ENCODE results near the gene MXD3.

The MXD3 gene

GRCh38 chr5:177319913-177320588 is 8.4 kb upstream of the MXD3 start:
- peaks cover 18% of the 10 kb centered on the region for H3K4me1 Mint-ChIP-seq (ENCODE audit: low read depth)
- no peaks in the 10 kb centered on the region for H3K27me3 Mint-ChIP-seq (ENCODE audit: low read depth)
- peaks cover 10% of the 10 kb centered on the region for H3K36me3 Mint-ChIP-seq (ENCODE audit: low read depth)
- H3K9me3 Mint-ChIP-seq = peaks cover 7% of the 10 kb centered on the region
- no peak overlapping the region for H3K4me3 Mint-ChIP-seq
- no peak overlapping the region for H3K27ac Mint-ChIP-seq

- Mint-ChIP-seq H3K27ac (no peak overlapping the region), H3K27me3 (ENCODE audit: low read depth) (no peaks in the 10 kb centered on the region), H3K4me1 (ENCODE audit: low read depth) (peaks cover 22% of the 10 kb centered on the region), H3K9me3 (peaks cover 7% of the 10 kb centered on the region), H3K36me3 (ENCODE audit: low read depth) (peaks cover 10% of the 10 kb centered on the region), H3K4me3 (no peak overlapping the region)
Measured at GRCh38 chr5:177317959-177318377, 6.3 kb upstream of the MXD3 start.

- Mint-ChIP-seq H3K27me3 (ENCODE audit: low read depth) (no peaks in the 10 kb centered on the region), H3K36me3 (ENCODE audit: low read depth) (peaks cover 6% of the 10 kb centered on the region), H3K27ac (no peak overlapping the region)
Measured at GRCh38 chr5:177316005-177316404, 4.3 kb upstream of the MXD3 start.

GRCh38 chr5:177315411-177315810 is 3.7 kb upstream of the MXD3 start:
- no peak overlapping the region for H3K27ac Mint-ChIP-seq
- peaks cover 32% of the 10 kb centered on the region for H3K4me1 Mint-ChIP-seq (ENCODE audit: low read depth)

More at GRCh38 chr5:177316005-177316404, 4.3 kb upstream of the MXD3 start:
- H3K9me3 Mint-ChIP-seq = peaks cover 7% of the 10 kb centered on the region
- H3K4me3 Mint-ChIP-seq = peak overlapping the region; percentile 30
- H3K4me1 Mint-ChIP-seq (ENCODE audit: low read depth) = peaks cover 28% of the 10 kb centered on the region

DNA sequence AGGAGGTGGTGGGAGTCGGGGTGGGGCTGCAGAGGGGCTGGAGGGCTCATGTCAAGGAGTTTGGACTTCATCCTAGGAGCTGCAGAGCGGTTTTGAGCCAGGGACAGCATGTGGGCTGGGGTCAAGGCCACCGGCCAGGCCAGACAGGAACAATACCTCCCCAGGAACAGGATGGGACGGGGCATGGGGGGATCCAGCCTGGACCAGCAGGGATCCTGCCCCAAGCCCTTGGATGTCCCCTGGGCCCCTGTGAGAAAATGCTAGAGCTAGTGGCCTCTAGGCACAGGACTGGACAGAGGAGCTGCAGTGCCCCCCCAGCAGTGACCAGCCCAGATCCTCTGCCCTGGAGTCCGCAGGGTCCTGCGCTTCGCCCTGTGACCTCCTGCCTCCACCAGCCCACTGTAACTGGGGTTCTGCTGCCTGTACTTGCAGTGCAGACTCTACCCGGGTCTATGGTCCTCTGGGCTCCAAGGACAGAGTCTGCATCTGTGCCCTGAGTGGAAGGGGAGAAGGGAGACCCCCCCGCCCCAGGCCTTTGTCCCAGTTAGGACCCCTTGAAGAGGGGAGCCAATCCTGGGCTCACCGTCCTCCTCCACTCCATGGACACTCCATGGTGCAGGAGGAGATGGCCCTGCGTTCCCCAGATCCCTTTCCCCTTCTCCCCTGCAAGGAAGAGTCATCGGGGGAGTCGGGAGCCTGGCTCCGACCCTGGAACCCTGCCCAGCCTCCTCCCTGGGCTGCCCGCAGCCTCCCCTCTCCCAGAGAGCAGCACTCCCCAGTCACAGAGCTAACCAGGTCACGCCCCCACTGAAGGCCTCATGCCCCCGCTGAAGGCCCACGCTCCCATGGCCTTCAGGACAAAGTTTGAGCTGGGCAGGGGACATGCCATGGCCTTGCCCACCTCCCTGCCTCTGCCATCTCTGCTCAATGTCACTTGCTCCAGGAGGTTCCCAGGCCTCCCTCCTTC is 3.0 kb upstream of the MXD3 start:
- no peak overlapping the region for H3K27ac Mint-ChIP-seq
- H3K4me1 Mint-ChIP-seq (ENCODE audit: low read depth) = peaks cover 37% of the 10 kb centered on the region
- no peaks in the 10 kb centered on the region for H3K27me3 Mint-ChIP-seq (ENCODE audit: low read depth)
- H3K4me3 Mint-ChIP-seq = no peak overlapping the region
- peaks cover 5% of the 10 kb centered on the region for H3K9me3 Mint-ChIP-seq
- peaks cover 11% of the 10 kb centered on the region for H3K36me3 Mint-ChIP-seq (ENCODE audit: low read depth)

More at GRCh38 chr5:177315411-177315810, 3.7 kb upstream of the MXD3 start:
- Mint-ChIP-seq H3K27me3 (ENCODE audit: low read depth) (no peaks in the 10 kb centered on the region), H3K4me3 (no peak overlapping the region), H3K9me3 (peaks cover 7% of the 10 kb centered on the region), H3K36me3 (ENCODE audit: low read depth) (peaks cover 10% of the 10 kb centered on the region)

DNA sequence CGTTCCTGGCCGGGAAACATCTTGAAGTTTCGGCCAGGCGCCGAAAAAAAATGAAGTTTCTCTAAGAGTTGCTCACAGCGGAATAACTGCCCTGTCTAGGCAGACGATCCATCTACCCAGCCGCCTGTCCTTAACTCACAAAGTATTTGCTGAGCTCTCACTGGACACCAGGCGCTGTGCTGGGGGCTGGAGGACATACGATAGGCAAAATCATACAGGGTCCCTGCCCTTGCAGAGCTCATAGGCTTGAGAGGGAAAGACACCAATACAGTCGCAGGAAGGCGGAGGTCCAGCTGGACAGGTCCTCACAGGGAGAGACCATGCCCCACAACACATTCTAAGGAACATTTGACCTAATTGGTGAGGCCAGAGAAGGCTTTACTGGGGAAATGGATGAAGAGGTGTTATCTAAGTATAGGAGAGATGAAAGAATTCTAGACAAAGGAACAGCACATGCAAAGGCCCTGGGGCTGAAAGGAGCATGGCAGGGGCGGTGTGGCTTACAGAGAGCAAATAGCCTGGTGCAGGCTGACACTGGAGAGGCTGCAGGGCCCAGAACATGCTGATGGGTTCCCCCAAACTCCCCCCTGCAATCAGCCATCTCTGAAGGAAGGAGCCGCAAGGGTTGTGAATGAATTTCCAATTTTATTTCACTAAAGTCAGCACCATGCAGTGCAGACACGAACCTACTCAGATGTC is 2.0 kb upstream of the MXD3 start:
- no peaks in the 10 kb centered on the region for H3K9me3 Mint-ChIP-seq
- peaks cover 45% of the 10 kb centered on the region for H3K4me1 Mint-ChIP-seq (ENCODE audit: low read depth)
- H3K36me3 Mint-ChIP-seq (ENCODE audit: low read depth) = peaks cover 10% of the 10 kb centered on the region
- peak overlapping the region; percentile 46 for H3K4me3 Mint-ChIP-seq
- H3K27ac Mint-ChIP-seq = no peak overlapping the region
- no peaks in the 10 kb centered on the region for H3K27me3 Mint-ChIP-seq (ENCODE audit: low read depth)

DNA sequence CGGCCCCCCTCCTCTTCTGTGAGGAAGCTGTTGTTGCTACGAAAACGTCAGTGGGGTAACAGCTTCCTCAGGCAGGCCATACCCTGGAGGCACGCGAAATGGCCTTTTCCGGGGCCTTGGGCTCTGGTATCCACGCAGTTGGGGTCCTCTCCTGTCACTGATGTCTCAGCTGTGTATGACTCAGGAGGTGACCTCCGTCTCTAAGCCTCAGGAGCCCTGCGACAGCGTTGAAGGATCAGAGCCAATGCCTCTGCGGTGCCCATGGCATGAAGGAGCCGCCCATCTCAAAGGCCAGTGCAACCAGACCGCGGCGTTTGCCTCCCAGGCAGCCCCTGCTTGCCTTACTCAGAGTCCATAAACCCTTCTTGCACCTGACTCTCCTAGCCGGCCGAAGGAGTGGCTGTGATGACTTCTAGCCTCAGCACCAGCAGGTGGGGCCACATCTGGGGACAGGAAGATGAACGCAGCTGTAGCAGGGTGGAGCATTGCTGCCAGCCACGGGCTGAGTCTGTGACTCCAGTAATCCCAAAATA is 1.0 kb upstream of the MXD3 start:
- H3K27me3 Mint-ChIP-seq (ENCODE audit: low read depth) = no peaks in the 10 kb centered on the region
- peaks cover 39% of the 10 kb centered on the region for H3K4me1 Mint-ChIP-seq (ENCODE audit: low read depth)
- peak overlapping the region; percentile 87 for H3K4me3 Mint-ChIP-seq
- H3K36me3 Mint-ChIP-seq (ENCODE audit: low read depth) = peaks cover 10% of the 10 kb centered on the region
- H3K9me3 Mint-ChIP-seq = no peaks in the 10 kb centered on the region
- H3K27ac Mint-ChIP-seq = peak overlapping the region; percentile 84

DNA sequence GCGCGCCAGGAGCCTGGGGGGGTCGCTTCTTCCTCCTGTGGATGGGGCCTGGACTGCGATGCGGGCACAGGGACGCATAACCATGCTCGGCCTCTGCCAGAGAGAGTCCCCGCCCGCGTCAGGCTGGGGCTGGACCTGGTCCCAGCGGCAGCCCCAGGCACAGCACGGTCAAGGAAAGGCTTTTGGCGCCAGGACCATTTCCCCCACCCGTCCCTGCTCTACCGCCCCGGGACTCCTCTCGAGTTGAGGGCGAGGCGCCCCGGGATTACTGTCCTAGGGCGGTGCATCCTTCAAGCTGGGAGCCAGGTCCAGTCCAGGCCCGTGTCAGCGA is 341 bp downstream of the MXD3 start:
- Mint-ChIP-seq H3K36me3 (ENCODE audit: low read depth) (peaks cover 17% of the 10 kb centered on the region), H3K4me3 (peak overlapping the region; percentile 87), H3K27me3 (ENCODE audit: low read depth) (no peaks in the 10 kb centered on the region), H3K9me3 (no peaks in the 10 kb centered on the region), H3K27ac (no peak overlapping the region), H3K4me1 (ENCODE audit: low read depth) (peaks cover 43% of the 10 kb centered on the region)

DNA sequence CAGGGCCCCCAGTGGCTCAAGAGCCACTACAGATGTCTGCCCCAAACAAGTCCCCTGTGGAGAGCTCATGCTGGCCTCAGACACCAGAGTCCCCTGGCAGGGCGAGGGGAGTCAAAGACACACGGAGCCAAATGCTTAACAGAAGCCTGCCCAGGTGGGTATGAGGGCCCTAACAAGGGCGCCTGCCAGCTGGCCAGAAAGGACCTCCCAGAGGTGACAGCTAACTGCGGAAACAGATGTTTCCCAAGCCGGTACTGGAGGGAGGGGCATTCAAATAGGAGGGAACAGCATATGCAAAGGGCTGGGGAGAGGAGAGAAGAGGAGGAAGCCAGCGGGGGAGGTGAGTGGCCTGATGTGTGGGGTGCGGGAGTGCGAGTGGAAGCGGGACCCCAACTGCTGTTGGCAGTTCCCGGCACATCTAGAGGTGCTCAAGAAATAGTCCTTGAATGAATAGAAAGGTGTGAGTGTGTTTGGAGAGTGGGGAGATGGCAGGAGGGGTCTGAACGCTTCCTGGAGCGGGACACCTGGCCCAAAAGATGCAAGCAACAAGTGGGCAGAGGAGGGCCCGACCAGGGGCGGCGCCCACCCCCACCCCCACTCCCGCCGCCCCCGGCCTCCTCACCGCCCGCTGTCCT is 824 bp downstream of the MXD3 start:
- peaks cover 21% of the 10 kb centered on the region for H3K36me3 Mint-ChIP-seq (ENCODE audit: low read depth)
- peak overlapping the region; percentile 95 for H3K27ac Mint-ChIP-seq
- no peaks in the 10 kb centered on the region for H3K27me3 Mint-ChIP-seq (ENCODE audit: low read depth)
- H3K4me1 Mint-ChIP-seq (ENCODE audit: low read depth) = peaks cover 44% of the 10 kb centered on the region
- peak overlapping the region; percentile 90 for H3K4me3 Mint-ChIP-seq
- H3K9me3 Mint-ChIP-seq = no peaks in the 10 kb centered on the region

- H3K4me1 Mint-ChIP-seq (ENCODE audit: low read depth) = peaks cover 50% of the 10 kb centered on the region
- no peaks in the 10 kb centered on the region for H3K9me3 Mint-ChIP-seq
- no peak overlapping the region for H3K27ac Mint-ChIP-seq
- peak overlapping the region; percentile 90 for H3K4me3 Mint-ChIP-seq
- H3K36me3 Mint-ChIP-seq (ENCODE audit: low read depth) = peaks cover 25% of the 10 kb centered on the region
- no peaks in the 10 kb centered on the region for H3K27me3 Mint-ChIP-seq (ENCODE audit: low read depth)
Measured at GRCh38 chr5:177310332-177310731, 1.4 kb downstream of the MXD3 start.

- Mint-ChIP-seq H3K36me3 (ENCODE audit: low read depth) (peaks cover 33% of the 10 kb centered on the region), H3K4me1 (ENCODE audit: low read depth) (peaks cover 57% of the 10 kb centered on the region), H3K27ac (peak overlapping the region; percentile 27), H3K27me3 (ENCODE audit: low read depth) (no peaks in the 10 kb centered on the region), H3K9me3 (no peaks in the 10 kb centered on the region), H3K4me3 (peak overlapping the region; percentile 75)
Measured at GRCh38 chr5:177309351-177310191, 2.1 kb downstream of the MXD3 start.

DNA sequence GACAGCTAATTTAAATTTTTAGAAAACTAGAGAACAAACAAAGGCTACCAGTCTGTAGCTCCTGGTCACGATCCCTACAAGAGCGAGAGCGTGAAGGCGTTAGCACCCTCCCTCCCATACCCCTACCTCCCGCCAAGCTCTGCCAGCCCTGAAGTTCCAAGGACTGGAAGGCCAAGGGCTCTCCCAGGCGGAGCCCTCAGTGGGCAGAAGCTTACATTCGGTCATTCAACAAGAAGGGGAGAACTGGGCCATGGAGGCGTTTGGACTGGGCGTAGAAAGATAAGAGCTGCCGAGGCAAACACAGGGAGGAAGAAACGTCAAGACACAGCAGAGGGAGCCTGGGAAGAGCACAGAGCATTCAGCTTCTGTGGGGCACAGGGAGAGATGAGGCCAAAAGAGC is 3.0 kb downstream of the MXD3 start:
- H3K36me3 Mint-ChIP-seq (ENCODE audit: low read depth) = peaks cover 38% of the 10 kb centered on the region
- H3K4me3 Mint-ChIP-seq = peak overlapping the region; percentile 18
- no peaks in the 10 kb centered on the region for H3K27me3 Mint-ChIP-seq (ENCODE audit: low read depth)
- peaks cover 56% of the 10 kb centered on the region for H3K4me1 Mint-ChIP-seq (ENCODE audit: low read depth)
- H3K27ac Mint-ChIP-seq = no peak overlapping the region
- no peaks in the 10 kb centered on the region for H3K9me3 Mint-ChIP-seq

DNA sequence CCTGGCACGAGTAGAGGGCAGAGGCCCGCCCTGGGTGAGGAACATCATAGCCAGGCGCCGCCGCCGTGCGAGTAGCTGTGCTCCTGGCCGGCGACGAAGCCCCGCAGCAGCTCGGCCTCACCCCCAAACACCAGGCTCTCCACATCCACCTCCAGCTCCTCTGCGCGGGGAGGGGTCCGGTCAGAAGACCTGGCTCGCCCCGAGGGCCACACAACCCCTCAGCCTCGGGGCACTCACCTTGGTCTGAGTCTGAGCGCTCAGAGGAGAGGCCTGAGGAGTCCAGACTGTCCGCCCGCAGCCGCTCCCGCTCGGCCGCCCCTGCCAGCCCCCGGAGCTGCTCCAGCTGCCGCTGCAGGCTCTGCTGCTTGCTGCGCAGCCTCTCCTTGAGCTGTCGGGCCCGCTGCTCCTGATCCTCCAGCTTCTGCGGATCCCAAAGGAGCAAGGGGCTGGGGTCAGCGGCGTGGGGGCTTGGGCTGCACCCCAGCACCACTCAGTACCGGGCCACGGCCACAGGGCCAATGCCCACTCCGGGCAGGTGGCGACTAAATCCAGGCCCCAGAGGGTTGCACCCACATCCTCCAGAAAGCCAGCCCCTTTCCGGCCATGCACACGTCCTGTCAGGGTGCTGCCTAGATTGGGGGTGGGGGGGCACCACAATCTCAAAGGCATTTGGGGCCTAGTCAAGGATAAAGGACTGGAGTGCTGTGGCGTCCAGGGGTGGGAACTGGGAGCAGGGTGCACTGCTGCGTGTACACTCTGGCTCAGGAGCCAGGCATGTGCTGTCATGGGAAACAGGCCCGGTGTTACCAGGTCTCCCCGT is 3.9 kb downstream of the MXD3 start:
- Mint-ChIP-seq H3K36me3 (ENCODE audit: low read depth) (peaks cover 42% of the 10 kb centered on the region), H3K27ac (no peak overlapping the region), H3K27me3 (ENCODE audit: low read depth) (no peaks in the 10 kb centered on the region), H3K4me1 (ENCODE audit: low read depth) (peaks cover 50% of the 10 kb centered on the region), H3K4me3 (no peak overlapping the region), H3K9me3 (no peaks in the 10 kb centered on the region)
